OCI-LY1 (cell line): ENCODE measurements around the gene EPB41L2.

ENCODE experiments used
- H2AFZ ChIP-seq: fragments of 200-600 bp; sonication (generic), shearing (Covaris generic); 2 replicates; pipeline ENCODE4 v1.6.0; 2014; ENCODE audit warnings: antibody characterized with exemption, mild to moderate bottlenecking, low read length
- H3F3A ChIP-seq: fragments of 200-600 bp; sonication (generic), shearing (Covaris generic); 2 replicates; pipeline ENCODE4 v1.6.0; 2014; ENCODE audit warnings: mild to moderate bottlenecking, antibody characterized with exemption, low read length, moderate library complexity; ENCODE audit not compliant: insufficient read depth
- H3K27ac ChIP-seq: fragments of 200-600 bp; sonication (generic); 2 replicates; pipeline ENCODE4 v1.5.1; 2014; ENCODE audit warnings: low read length, mixed run types, mild to moderate bottlenecking, low read depth; ENCODE audit not compliant: poor library complexity, severe bottlenecking
- H3K27me3 ChIP-seq: fragments of 200-600 bp; sonication (generic); 2 replicates; pipeline ENCODE4 v1.6.0; 2014; ENCODE audit warnings: antibody characterized with exemption, mild to moderate bottlenecking, low read length, moderate library complexity; ENCODE audit not compliant: insufficient read depth
- H3K36me3 ChIP-seq: fragments of 200-600 bp; sonication (generic); 2 replicates; pipeline ENCODE4 v1.6.1; 2014; ENCODE audit warnings: mild to moderate bottlenecking, antibody characterized with exemption, low read length, moderate library complexity, mixed read lengths; ENCODE audit not compliant: insufficient read depth
- H3K4me1 ChIP-seq: fragments of 200-600 bp; sonication (generic); 2 replicates; pipeline ENCODE4 v1.5.1; 2014; ENCODE audit warnings: mild to moderate bottlenecking, low read length, moderate library complexity; ENCODE audit not compliant: insufficient read depth, severe bottlenecking
- H3K4me2 ChIP-seq: fragments of 200-600 bp; sonication (generic), shearing (Covaris generic); 2 replicates; pipeline ENCODE4 v1.6.1; 2014; ENCODE audit warnings: low read length
- H3K4me3 ChIP-seq: fragments of 200-600 bp; sonication (generic); 2 replicates; pipeline ENCODE4 v1.5.1; 2014; ENCODE audit warnings: low read length, low read depth, mild to moderate bottlenecking, mixed read lengths; ENCODE audit not compliant: poor library complexity, severe bottlenecking
- H3K79me2 ChIP-seq: fragments of 200-600 bp; shearing (Covaris generic); 2 replicates; pipeline ENCODE4 v1.6.1; 2016; ENCODE audit warnings: mixed run types, low read length, mixed read lengths; ENCODE audit not compliant: insufficient read depth
- H3K9ac ChIP-seq: fragments of 200-600 bp; sonication (generic), shearing (Covaris generic); 2 replicates; pipeline ENCODE4 v1.6.1; 2014; ENCODE audit warnings: mild to moderate bottlenecking, low read length, mixed read lengths
- H3K9me2 ChIP-seq: fragments of 200-600 bp; sonication (generic), shearing (Covaris generic); 2 replicates; pipeline ENCODE4 v1.6.1; 2014; ENCODE audit warnings: low read depth, mild to moderate bottlenecking, low read length, mixed read lengths
- H3K9me3 ChIP-seq: fragments of 200-600 bp; shearing (Covaris generic); 2 replicates; pipeline ENCODE4 v1.6.1; 2014; ENCODE audit warnings: low read length, mixed read lengths
- H4K20me1 ChIP-seq: fragments of 200-600 bp; sonication (generic), shearing (Covaris generic); 2 replicates; pipeline ENCODE4 v1.6.0; 2016; ENCODE audit warnings: mild to moderate bottlenecking, low read length; ENCODE audit not compliant: insufficient read depth
- EZH2 ChIP-seq: fragments of 200-600 bp; sonication (generic), shearing (Covaris generic); IDR thresholded peaks from 2 replicates; pipeline ENCODE4 v1.8.0; 2017; ENCODE audit warnings: borderline replicate concordance, mixed run types, mild to moderate bottlenecking, antibody characterized with exemption, low read length, moderate library complexity, mixed read lengths
- TF ChIP-seq, protein P1 (sequence below): fragments of 200-600 bp; sonication (generic), shearing (Covaris generic); IDR thresholded peaks from 2 replicates; pipeline ENCODE4 v1.5.1; 2017; ENCODE audit warnings: mild to moderate bottlenecking, antibody characterized with exemption, low read length, moderate library complexity, mixed read lengths

Gene EPB41L2

DNA sequence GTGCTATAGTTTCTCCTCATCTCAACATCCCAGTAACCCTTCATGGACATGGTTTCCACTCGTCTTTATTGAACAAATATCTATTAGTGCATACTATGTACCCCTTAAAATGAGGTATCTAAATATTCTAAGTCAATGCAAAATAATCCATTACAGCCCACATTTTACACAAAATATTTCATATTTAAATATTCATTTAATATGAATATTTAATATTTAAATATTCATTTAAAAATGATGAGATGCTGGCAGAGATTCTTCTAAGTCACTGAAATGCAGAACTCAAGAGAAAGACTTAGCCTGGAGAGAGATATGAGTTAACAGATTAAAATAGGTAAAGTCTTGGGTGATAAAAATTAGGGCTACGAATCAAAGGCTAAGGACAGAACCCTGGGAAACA, 17.9 kb downstream of the EPB41L2 start:
- no peaks in the 10 kb centered on the region for H4K20me1 ChIP-seq
- no peaks in the 10 kb centered on the region for H3K4me1 ChIP-seq
- H3K36me3 ChIP-seq, result no peaks in the 10 kb centered on the region
- no peak overlapping the region for H2AFZ ChIP-seq
- no peak overlapping the region for H3K9ac ChIP-seq
- no peaks in the 10 kb centered on the region for H3F3A ChIP-seq
- TF ChIP-seq, protein P1, sequence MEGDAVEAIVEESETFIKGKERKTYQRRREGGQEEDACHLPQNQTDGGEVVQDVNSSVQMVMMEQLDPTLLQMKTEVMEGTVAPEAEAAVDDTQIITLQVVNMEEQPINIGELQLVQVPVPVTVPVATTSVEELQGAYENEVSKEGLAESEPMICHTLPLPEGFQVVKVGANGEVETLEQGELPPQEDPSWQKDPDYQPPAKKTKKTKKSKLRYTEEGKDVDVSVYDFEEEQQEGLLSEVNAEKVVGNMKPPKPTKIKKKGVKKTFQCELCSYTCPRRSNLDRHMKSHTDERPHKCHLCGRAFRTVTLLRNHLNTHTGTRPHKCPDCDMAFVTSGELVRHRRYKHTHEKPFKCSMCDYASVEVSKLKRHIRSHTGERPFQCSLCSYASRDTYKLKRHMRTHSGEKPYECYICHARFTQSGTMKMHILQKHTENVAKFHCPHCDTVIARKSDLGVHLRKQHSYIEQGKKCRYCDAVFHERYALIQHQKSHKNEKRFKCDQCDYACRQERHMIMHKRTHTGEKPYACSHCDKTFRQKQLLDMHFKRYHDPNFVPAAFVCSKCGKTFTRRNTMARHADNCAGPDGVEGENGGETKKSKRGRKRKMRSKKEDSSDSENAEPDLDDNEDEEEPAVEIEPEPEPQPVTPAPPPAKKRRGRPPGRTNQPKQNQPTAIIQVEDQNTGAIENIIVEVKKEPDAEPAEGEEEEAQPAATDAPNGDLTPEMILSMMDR, result no peak
- TF ChIP-seq EZH2, result no peak
- no peaks in the 10 kb centered on the region for H3K27me3 ChIP-seq
- no peak overlapping the region for H3K27ac ChIP-seq
- H3K9me3 ChIP-seq, result no peaks in the 10 kb centered on the region
- no peak overlapping the region for H3K4me3 ChIP-seq
- H3K79me2 ChIP-seq, result no peaks in the 10 kb centered on the region
- H3K4me2 ChIP-seq, result no peak overlapping the region
- H3K9me2 ChIP-seq, result no peaks in the 10 kb centered on the region

GRCh38 chr6:131043902-131044447, 19.1 kb downstream of the EPB41L2 start:
- Histone ChIP-seq H4K20me1 (no peaks in the 10 kb centered on the region), H2AFZ (no peak overlapping the region), H3K36me3 (no peaks in the 10 kb centered on the region), H3K4me1 (no peaks in the 10 kb centered on the region), H3K4me2 (no peak overlapping the region), H3K9me3 (no peaks in the 10 kb centered on the region), H3K27me3 (no peaks in the 10 kb centered on the region), H3K4me3 (no peak overlapping the region), H3K9me2 (no peaks in the 10 kb centered on the region), H3K9ac (no peak overlapping the region), H3K27ac (no peak overlapping the region), H3F3A (no peaks in the 10 kb centered on the region), H3K79me2 (no peaks in the 10 kb centered on the region)
- TF ChIP-seq, protein P1, result no peak
- TF ChIP-seq EZH2, result no peak

DNA sequence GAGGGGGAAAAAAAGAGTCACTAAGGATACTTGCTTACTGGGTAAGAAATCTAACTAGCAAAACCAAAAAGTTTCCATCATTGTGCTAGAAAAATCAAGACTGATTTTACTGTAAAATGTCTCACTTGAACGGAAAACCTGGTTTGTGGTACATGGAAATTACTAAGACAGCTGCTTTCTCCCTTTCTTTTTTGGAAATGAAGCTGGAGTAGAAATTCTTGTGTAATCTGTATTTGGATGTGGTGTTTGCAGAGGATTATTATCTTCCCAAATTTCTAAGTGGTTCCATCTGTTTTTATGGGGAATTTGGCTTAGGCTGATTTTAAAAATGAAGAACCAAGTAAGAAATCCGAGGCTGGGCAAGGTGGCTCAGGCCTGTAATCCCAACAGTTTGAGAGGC, 20.4 kb downstream of the EPB41L2 start:
- no peaks in the 10 kb centered on the region for H3K9me2 ChIP-seq
- H3K4me2 ChIP-seq, result no peak overlapping the region
- H3K79me2 ChIP-seq, result no peaks in the 10 kb centered on the region
- no peak overlapping the region for H3K27ac ChIP-seq
- no peaks in the 10 kb centered on the region for H3K27me3 ChIP-seq
- H3K4me3 ChIP-seq, result no peak overlapping the region
- no peak overlapping the region for H3K9ac ChIP-seq
- H2AFZ ChIP-seq, result no peak overlapping the region
- no peaks in the 10 kb centered on the region for H4K20me1 ChIP-seq
- H3K36me3 ChIP-seq, result no peaks in the 10 kb centered on the region
- H3K4me1 ChIP-seq, result no peaks in the 10 kb centered on the region
- H3K9me3 ChIP-seq, result no peaks in the 10 kb centered on the region
- H3F3A ChIP-seq, result no peaks in the 10 kb centered on the region
- TF ChIP-seq, protein P1, result no peak
- TF ChIP-seq EZH2, result no peak
